Measurements from ENCODE around the gene BSN.

Gene BSN

DNA sequence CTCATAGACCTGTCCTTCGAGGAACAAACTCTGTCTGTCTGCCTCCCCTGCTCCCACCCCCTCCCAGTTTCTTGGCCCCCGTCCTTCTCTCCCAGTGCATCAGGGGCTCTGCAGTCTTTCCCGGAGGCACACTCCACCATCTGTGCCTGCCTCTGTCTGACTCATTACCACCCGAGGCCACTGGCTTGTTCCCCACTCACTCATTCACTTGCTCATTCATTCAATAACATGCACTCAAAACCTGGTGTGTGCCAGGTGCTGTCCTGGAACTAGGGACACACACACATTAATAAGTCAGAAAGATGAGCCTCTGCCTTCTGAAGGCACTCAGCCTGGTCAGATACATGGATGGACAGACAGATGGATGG lies 152.8 kb downstream of the BSN start:
- Histone ChIP-seq H3K9ac (ENCODE audit: low read depth, low read length) (no peak overlapping the region), H3K36me3 (ENCODE audit: insufficient read depth, low read length) (peaks cover 39% of the 10 kb centered on the region), H3K27ac (ENCODE audit: low read length) (no peak overlapping the region)

DNA sequence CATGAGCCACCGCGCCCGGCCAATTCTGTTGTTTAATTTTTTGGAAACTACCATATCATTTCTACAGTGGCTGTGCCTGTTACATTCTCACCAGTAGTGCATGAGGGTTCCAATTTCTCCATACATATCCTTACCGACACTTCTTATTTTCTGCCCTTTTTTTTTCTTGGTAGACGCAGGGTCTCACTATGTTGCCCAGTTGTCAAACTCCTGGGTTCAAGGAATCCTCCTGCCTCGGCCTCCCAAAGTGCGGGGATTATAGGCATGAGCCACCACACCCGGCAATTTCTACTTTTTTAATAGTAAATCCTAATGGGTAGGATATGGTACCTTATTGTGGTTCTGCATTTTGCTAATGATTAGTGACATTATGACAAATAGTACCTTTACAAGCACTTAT lies 155.6 kb downstream of the BSN start:
- DNase-seq: no peak

More for the DNA sequence above, 152.8 kb downstream of the BSN start:
- Histone ChIP-seq H3K27me3 (ENCODE audit: insufficient read depth, low read length, poor library complexity) (no peaks in the 10 kb centered on the region), H3K4me3 (ENCODE audit: low read depth in 1 of 2, low read length in 2 of 2) (no peak overlapping the region), H4K20me1 (ENCODE audit: insufficient read depth, low read length) (peaks cover 4% of the 10 kb centered on the region; the same call in 1 of the 2 replicates), H3K4me2 (ENCODE audit: insufficient read depth, low read length) (no peak overlapping the region), H3K9me3 (ENCODE audit: insufficient read depth, low read length, severe bottlenecking) (no peaks in the 10 kb centered on the region), H3K79me2 (ENCODE audit: insufficient read depth, low read length) (no peaks in the 10 kb centered on the region), H2AFZ (ENCODE audit: low read depth, low read length) (no peak overlapping the region), H3K4me1 (ENCODE audit: insufficient read depth, low read length) (no peaks in the 10 kb centered on the region)
- DNase-seq: no peak
- TF ChIP-seq EZH2 (IDR thresholded peaks at IDR 0.05; ENCODE audit: borderline replicate concordance, low read depth, low read length, severe bottlenecking): no peak
- ATAC-seq (ENCODE audit: insufficient read depth, low read depth): no peak

DNA sequence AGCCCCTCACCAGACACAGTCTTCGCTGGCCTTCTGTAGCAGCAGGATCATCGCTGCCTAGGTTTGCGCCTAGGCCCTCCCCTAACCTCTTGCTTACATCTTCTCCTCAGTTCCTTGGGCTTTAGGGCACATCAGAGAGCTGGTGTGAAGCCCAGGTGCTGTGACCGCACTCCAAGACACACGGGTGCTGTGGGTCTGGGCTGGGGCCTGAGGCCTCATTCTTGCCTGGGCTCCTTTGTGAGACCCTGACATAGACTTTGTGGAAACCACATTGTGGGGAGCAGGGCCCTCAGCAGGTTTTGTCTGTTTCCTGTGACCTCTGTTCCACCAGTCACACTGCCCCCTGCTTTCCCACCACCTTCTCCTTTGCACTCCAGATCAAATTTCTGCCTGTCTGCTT lies 157.2 kb downstream of the BSN start:
- H2AFZ ChIP-seq (ENCODE audit: low read depth, low read length): no peak overlapping the region
- H3K27ac ChIP-seq (ENCODE audit: low read length): no peak overlapping the region
- TF ChIP-seq, protein P1, sequence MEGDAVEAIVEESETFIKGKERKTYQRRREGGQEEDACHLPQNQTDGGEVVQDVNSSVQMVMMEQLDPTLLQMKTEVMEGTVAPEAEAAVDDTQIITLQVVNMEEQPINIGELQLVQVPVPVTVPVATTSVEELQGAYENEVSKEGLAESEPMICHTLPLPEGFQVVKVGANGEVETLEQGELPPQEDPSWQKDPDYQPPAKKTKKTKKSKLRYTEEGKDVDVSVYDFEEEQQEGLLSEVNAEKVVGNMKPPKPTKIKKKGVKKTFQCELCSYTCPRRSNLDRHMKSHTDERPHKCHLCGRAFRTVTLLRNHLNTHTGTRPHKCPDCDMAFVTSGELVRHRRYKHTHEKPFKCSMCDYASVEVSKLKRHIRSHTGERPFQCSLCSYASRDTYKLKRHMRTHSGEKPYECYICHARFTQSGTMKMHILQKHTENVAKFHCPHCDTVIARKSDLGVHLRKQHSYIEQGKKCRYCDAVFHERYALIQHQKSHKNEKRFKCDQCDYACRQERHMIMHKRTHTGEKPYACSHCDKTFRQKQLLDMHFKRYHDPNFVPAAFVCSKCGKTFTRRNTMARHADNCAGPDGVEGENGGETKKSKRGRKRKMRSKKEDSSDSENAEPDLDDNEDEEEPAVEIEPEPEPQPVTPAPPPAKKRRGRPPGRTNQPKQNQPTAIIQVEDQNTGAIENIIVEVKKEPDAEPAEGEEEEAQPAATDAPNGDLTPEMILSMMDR (IDR thresholded peaks at IDR 0.05; ENCODE audit: borderline replicate concordance, extremely low read depth, low read length, poor library complexity, severe bottlenecking): no peak
- no peak for TF ChIP-seq EZH2 (IDR thresholded peaks at IDR 0.05; ENCODE audit: borderline replicate concordance, low read depth, low read length, severe bottlenecking)
- H3K4me2 ChIP-seq (ENCODE audit: insufficient read depth, low read length): no peak overlapping the region
- ATAC-seq (ENCODE audit: insufficient read depth, low read depth): no peak
- no peaks in the 10 kb centered on the region for H3K9me3 ChIP-seq (ENCODE audit: insufficient read depth, low read length, severe bottlenecking)
- H3K79me2 ChIP-seq (ENCODE audit: insufficient read depth, low read length): no peaks in the 10 kb centered on the region
- no peaks in the 10 kb centered on the region; the same call in 1 of the 2 replicates for H4K20me1 ChIP-seq (ENCODE audit: insufficient read depth, low read length)
- DNase-seq: no peak
- H3K36me3 ChIP-seq (ENCODE audit: insufficient read depth, low read length): peaks cover 26% of the 10 kb centered on the region; the same call in 1 of the 2 replicates
- H3K4me1 ChIP-seq (ENCODE audit: insufficient read depth, low read length): peaks cover 12% of the 10 kb centered on the region
- no peaks in the 10 kb centered on the region for H3K27me3 ChIP-seq (ENCODE audit: insufficient read depth, low read length, poor library complexity)
- H3K4me3 ChIP-seq (ENCODE audit: low read depth in 1 of 2, low read length in 2 of 2): no peak overlapping the region
- H3K9ac ChIP-seq (ENCODE audit: low read depth, low read length): no peak overlapping the region

More for the DNA sequence above, 155.6 kb downstream of the BSN start:
- no peak overlapping the region for H2AFZ ChIP-seq (ENCODE audit: low read depth, low read length)
- H4K20me1 ChIP-seq (ENCODE audit: insufficient read depth, low read length): no peaks in the 10 kb centered on the region; the same call in 1 of the 2 replicates
- H3K4me1 ChIP-seq (ENCODE audit: insufficient read depth, low read length): peaks cover 12% of the 10 kb centered on the region
- H3K27me3 ChIP-seq (ENCODE audit: insufficient read depth, low read length, poor library complexity): no peaks in the 10 kb centered on the region
- no peak overlapping the region for H3K9ac ChIP-seq (ENCODE audit: low read depth, low read length)
- TF ChIP-seq, protein P1 (IDR thresholded peaks at IDR 0.05; ENCODE audit: borderline replicate concordance, extremely low read depth, low read length, poor library complexity, severe bottlenecking): no peak
- no peak for TF ChIP-seq EZH2 (IDR thresholded peaks at IDR 0.05; ENCODE audit: borderline replicate concordance, low read depth, low read length, severe bottlenecking)
- no peaks in the 10 kb centered on the region for H3K9me3 ChIP-seq (ENCODE audit: insufficient read depth, low read length, severe bottlenecking)
- H3K27ac ChIP-seq (ENCODE audit: low read length): no peak overlapping the region
- peaks cover 29% of the 10 kb centered on the region for H3K36me3 ChIP-seq (ENCODE audit: insufficient read depth, low read length)
- no peaks in the 10 kb centered on the region for H3K79me2 ChIP-seq (ENCODE audit: insufficient read depth, low read length)
- no peak overlapping the region for H3K4me2 ChIP-seq (ENCODE audit: insufficient read depth, low read length)
- H3K4me3 ChIP-seq (ENCODE audit: low read depth in 1 of 2, low read length in 2 of 2): no peak overlapping the region
- ATAC-seq (ENCODE audit: insufficient read depth, low read depth): no peak

DNA sequence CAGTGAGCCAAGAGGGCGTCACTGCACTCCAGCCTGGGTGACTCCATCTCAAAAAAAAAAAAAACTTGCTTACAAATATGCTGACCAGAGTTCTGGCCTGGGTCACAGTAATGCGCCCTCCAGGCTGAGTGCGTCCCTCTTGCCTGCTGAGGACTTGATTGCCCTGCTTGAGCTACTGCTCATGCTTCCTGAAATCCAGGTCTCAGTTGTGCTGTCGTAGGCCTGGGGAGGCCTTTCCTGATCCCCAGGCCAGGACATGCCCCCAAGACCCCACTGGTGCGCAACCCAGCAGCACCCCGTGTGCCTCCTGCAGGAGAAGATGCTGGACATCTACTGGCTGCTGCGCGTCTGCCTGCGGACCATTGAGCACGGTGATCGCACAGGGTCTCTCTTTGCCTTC lies 157.9 kb downstream of the BSN start:
- no peak for ATAC-seq (ENCODE audit: insufficient read depth, low read depth)
- Histone ChIP-seq H2AFZ (ENCODE audit: low read depth, low read length) (no peak overlapping the region), H3K4me2 (ENCODE audit: insufficient read depth, low read length) (no peak overlapping the region), H3K4me3 (ENCODE audit: low read depth in 1 of 2, low read length in 2 of 2) (no peak overlapping the region), H3K79me2 (ENCODE audit: insufficient read depth, low read length) (no peaks in the 10 kb centered on the region), H3K27ac (ENCODE audit: low read length) (no peak overlapping the region), H3K4me1 (ENCODE audit: insufficient read depth, low read length) (peaks cover 12% of the 10 kb centered on the region), H3K9ac (ENCODE audit: low read depth, low read length) (no peak overlapping the region), H4K20me1 (ENCODE audit: insufficient read depth, low read length) (no peaks in the 10 kb centered on the region; the same call in 1 of the 2 replicates), H3K27me3 (ENCODE audit: insufficient read depth, low read length, poor library complexity) (no peaks in the 10 kb centered on the region), H3K36me3 (ENCODE audit: insufficient read depth, low read length) (peaks cover 20% of the 10 kb centered on the region; the same call in 1 of the 2 replicates), H3K9me3 (ENCODE audit: insufficient read depth, low read length, severe bottlenecking) (no peaks in the 10 kb centered on the region)
- no peak for DNase-seq
- TF ChIP-seq EZH2 (IDR thresholded peaks at IDR 0.05; ENCODE audit: borderline replicate concordance, low read depth, low read length, severe bottlenecking): no peak
- TF ChIP-seq, protein P1 (IDR thresholded peaks at IDR 0.05; ENCODE audit: borderline replicate concordance, extremely low read depth, low read length, poor library complexity, severe bottlenecking): no peak

All from DND-41 (cell line).